Rectal smooth muscle tissue (tissue), 1 donor: ENCODE results near the gene ZGRF1.
"Not testable (repeated sequence)": the region's sequence is repeated elsewhere in the genome, so short reads cannot be mapped to it uniquely, and the experiment has no call there.

ENCODE experiments used
- H3K27ac ChIP-seq: one replicate; pipeline ENCODE4 v1.7.0; 2013; ENCODE audit warnings: low read depth, low read length, inconsistent platforms
- H3K27me3 ChIP-seq: one replicate; pipeline ENCODE4 v1.7.0; 2013; ENCODE audit warnings: low read length; ENCODE audit not compliant: control insufficient read depth, insufficient read depth
- H3K36me3 ChIP-seq: one replicate; pipeline ENCODE4 v1.7.0; 2013; ENCODE audit warnings: low read length; ENCODE audit not compliant: control insufficient read depth, insufficient read depth
- H3K4me1 ChIP-seq: one replicate; pipeline ENCODE4 v1.7.0; 2013; ENCODE audit warnings: low read length; ENCODE audit not compliant: control insufficient read depth, insufficient read depth
- H3K4me3 ChIP-seq: one replicate; pipeline ENCODE4 v1.7.0; 2013; ENCODE audit warnings: low read length
- H3K9ac ChIP-seq: one replicate; pipeline ENCODE4 v1.7.0; 2013; ENCODE audit warnings: low read length

The ZGRF1 gene

GRCh38 chr4:112563431-112564200 is 73.1 kb downstream of the ZGRF1 start:
- no peak overlapping the region for H3K4me3 ChIP-seq
- no peak overlapping the region for H3K9ac ChIP-seq
- no peaks in the 10 kb centered on the region for H3K4me1 ChIP-seq
- H3K27me3 ChIP-seq = no peaks in the 10 kb centered on the region
- no peaks in the 10 kb centered on the region for H3K36me3 ChIP-seq
- no peak overlapping the region for H3K27ac ChIP-seq

GRCh38 chr4:112562254-112562879 is 74.3 kb downstream of the ZGRF1 start:
- Histone ChIP-seq H3K27ac (no peak overlapping the region), H3K4me3 (no peak overlapping the region), H3K4me1 (no peaks in the 10 kb centered on the region), H3K27me3 (no peaks in the 10 kb centered on the region), H3K9ac (no peak overlapping the region), H3K36me3 (no peaks in the 10 kb centered on the region)

- H3K27me3 ChIP-seq = no peaks in the 10 kb centered on the region
- no peak overlapping the region for H3K9ac ChIP-seq
- no peak overlapping the region for H3K4me3 ChIP-seq
- H3K4me1 ChIP-seq = no peaks in the 10 kb centered on the region
- H3K27ac ChIP-seq = no peak overlapping the region
- no peaks in the 10 kb centered on the region for H3K36me3 ChIP-seq
These were observed 76.6 kb downstream of the ZGRF1 start for GRCh38 chr4:112560084-112560483.

- Histone ChIP-seq H3K9ac (no peak overlapping the region), H3K36me3 (no peaks in the 10 kb centered on the region)
These were observed 77.7 kb downstream of the ZGRF1 start for GRCh38 chr4:112559053-112559452.

GRCh38 chr4:112557676-112558411 is 78.9 kb downstream of the ZGRF1 start:
- Histone ChIP-seq H3K9ac (no peak overlapping the region), H3K36me3 (no peaks in the 10 kb centered on the region), H3K4me1 (no peaks in the 10 kb centered on the region), H3K27ac (no peak overlapping the region), H3K4me3 (no peak overlapping the region), H3K27me3 (no peaks in the 10 kb centered on the region)

More at GRCh38 chr4:112559053-112559452, 77.7 kb downstream of the ZGRF1 start:
- Histone ChIP-seq H3K27me3 (no peaks in the 10 kb centered on the region), H3K4me3 (no peak overlapping the region), H3K27ac (no peak overlapping the region), H3K4me1 (no peaks in the 10 kb centered on the region)

GRCh38 chr4:112554271-112554670 is 82.4 kb downstream of the ZGRF1 start:
- H3K9ac ChIP-seq, H3K27ac ChIP-seq, H3K4me1 ChIP-seq, H3K36me3 ChIP-seq, H3K27me3 ChIP-seq, H3K4me3 ChIP-seq: not testable (repeated sequence)

- Histone ChIP-seq H3K9ac (no peak overlapping the region), H3K27ac (no peak overlapping the region), H3K4me1 (no peaks in the 10 kb centered on the region), H3K27me3 (no peaks in the 10 kb centered on the region), H3K36me3 (no peaks in the 10 kb centered on the region), H3K4me3 (no peak overlapping the region)
These were observed 84.0 kb downstream of the ZGRF1 start for GRCh38 chr4:112552668-112553067.

GRCh38 chr4:112550728-112551127 is 86.0 kb downstream of the ZGRF1 start:
- Histone ChIP-seq H3K27me3 (no peaks in the 10 kb centered on the region), H3K4me3 (no peak overlapping the region), H3K27ac (no peak overlapping the region), H3K4me1 (no peaks in the 10 kb centered on the region), H3K9ac (no peak overlapping the region), H3K36me3 (no peaks in the 10 kb centered on the region)

GRCh38 chr4:112546476-112546875 is 90.2 kb downstream of the ZGRF1 start:
- no peaks in the 10 kb centered on the region for H3K4me1 ChIP-seq
- no peaks in the 10 kb centered on the region for H3K27me3 ChIP-seq
- H3K4me3 ChIP-seq = no peak overlapping the region
- H3K27ac ChIP-seq = no peak overlapping the region
- no peak overlapping the region for H3K9ac ChIP-seq
- H3K36me3 ChIP-seq = no peaks in the 10 kb centered on the region

- no peaks in the 10 kb centered on the region for H3K27me3 ChIP-seq
- H3K4me1 ChIP-seq = no peaks in the 10 kb centered on the region
- no peak overlapping the region for H3K27ac ChIP-seq
- no peaks in the 10 kb centered on the region for H3K36me3 ChIP-seq
- no peak overlapping the region for H3K4me3 ChIP-seq
- H3K9ac ChIP-seq = no peak overlapping the region
These were observed 91.4 kb downstream of the ZGRF1 start for GRCh38 chr4:112545346-112545745.

- no peaks in the 10 kb centered on the region for H3K4me1 ChIP-seq
- H3K4me3 ChIP-seq = no peak overlapping the region
- H3K27me3 ChIP-seq = no peaks in the 10 kb centered on the region
- no peak overlapping the region for H3K27ac ChIP-seq
- H3K9ac ChIP-seq = no peak overlapping the region
- H3K36me3 ChIP-seq = no peaks in the 10 kb centered on the region
These were observed 96.0 kb downstream of the ZGRF1 start for GRCh38 chr4:112540695-112541094.

- H3K9ac ChIP-seq = no peak overlapping the region
- H3K4me3 ChIP-seq = no peak overlapping the region
- no peaks in the 10 kb centered on the region for H3K36me3 ChIP-seq
- H3K27me3 ChIP-seq = no peaks in the 10 kb centered on the region
- H3K27ac ChIP-seq = no peak overlapping the region
- no peaks in the 10 kb centered on the region for H3K4me1 ChIP-seq
These were observed 100.6 kb downstream of the ZGRF1 start for GRCh38 chr4:112536123-112536522.
